NOMO-1 treated with dmso at 0.1 percent for 144 hours (cell line): ENCODE measurements around the gene STARD10.
"Not testable (repeated sequence)": the region's sequence is repeated elsewhere in the genome, so short reads cannot be mapped to it uniquely, and the experiment has no call there.

ENCODE experiments used
- DNase-seq: peaks from one replicate; lab custom pipeline; 2025; ENCODE audit not compliant: unreplicated experiment; lab: John Stamatoyannopoulos, UW

STARD10 gene

GRCh38 chr11:72793425-72794367, at the start of gene STARD10:
TSS of gene STARD10 (minus strand) at chr11:72794047. CDS start at chr11:72781181, 12,866 bp downstream.
- peak; percentile 89 for DNase-seq

GRCh38 chr11:72842653-72843330, 48.9 kb upstream of the STARD10 start:
- no peak for DNase-seq

- DNase-seq = no peak
These were observed 48.3 kb upstream of the STARD10 start for GRCh38 chr11:72842126-72842525.

GRCh38 chr11:72841397-72841796, 47.5 kb upstream of the STARD10 start:
- DNase-seq = no peak

GRCh38 chr11:72840780-72841179, 46.9 kb upstream of the STARD10 start:
- DNase-seq = no peak

- DNase-seq = no peak
These were observed 45.0 kb upstream of the STARD10 start for GRCh38 chr11:72838691-72839305.

- DNase-seq = no peak
These were observed 42.3 kb upstream of the STARD10 start for GRCh38 chr11:72836111-72836510.

GRCh38 chr11:72834905-72835304, 41.1 kb upstream of the STARD10 start:
- DNase-seq = peak; percentile 49

GRCh38 chr11:72833811-72834493, 40.1 kb upstream of the STARD10 start:
- DNase-seq = no peak

GRCh38 chr11:72833083-72833733, 39.4 kb upstream of the STARD10 start:
- no peak for DNase-seq

- no peak for DNase-seq
These were observed 38.6 kb upstream of the STARD10 start for GRCh38 chr11:72832301-72833082.

GRCh38 chr11:72831521-72832300, 37.9 kb upstream of the STARD10 start:
- DNase-seq = no peak

GRCh38 chr11:72829884-72830533, 36.2 kb upstream of the STARD10 start:
- DNase-seq = no peak

- DNase-seq = no peak
These were observed 35.3 kb upstream of the STARD10 start for GRCh38 chr11:72829178-72829577.

GRCh38 chr11:72828692-72829101, 34.9 kb upstream of the STARD10 start:
- DNase-seq = no peak

- no peak for DNase-seq
These were observed 34.3 kb upstream of the STARD10 start for GRCh38 chr11:72828081-72828567.

GRCh38 chr11:72827656-72828055, 33.8 kb upstream of the STARD10 start:
- not testable (repeated sequence) for DNase-seq

- DNase-seq = no peak
These were observed 33.2 kb upstream of the STARD10 start for GRCh38 chr11:72826942-72827480.
